Measurements from ENCODE around the gene FUT8.

Gene FUT8

DNA sequence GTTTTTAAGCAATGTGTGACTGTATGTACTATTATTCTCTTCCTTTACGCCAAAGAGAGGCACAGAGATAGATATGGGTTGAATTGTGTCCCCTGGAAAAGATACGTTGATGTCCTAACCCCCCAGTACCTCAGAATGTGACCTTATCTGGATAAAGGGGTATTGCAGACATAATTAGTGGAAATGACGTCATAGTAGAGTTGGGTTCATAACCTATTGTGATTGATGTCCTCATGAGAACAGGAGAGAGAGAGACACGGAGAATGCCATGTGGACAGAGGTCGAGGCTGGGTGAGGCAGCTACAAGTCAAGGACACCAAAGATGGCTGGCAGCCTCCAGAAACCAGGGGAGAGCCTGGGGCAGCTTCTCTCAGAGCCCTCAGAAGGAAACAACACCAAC lies 376.3 kb downstream of the FUT8 start:
- no peak for DNase-seq

DNA sequence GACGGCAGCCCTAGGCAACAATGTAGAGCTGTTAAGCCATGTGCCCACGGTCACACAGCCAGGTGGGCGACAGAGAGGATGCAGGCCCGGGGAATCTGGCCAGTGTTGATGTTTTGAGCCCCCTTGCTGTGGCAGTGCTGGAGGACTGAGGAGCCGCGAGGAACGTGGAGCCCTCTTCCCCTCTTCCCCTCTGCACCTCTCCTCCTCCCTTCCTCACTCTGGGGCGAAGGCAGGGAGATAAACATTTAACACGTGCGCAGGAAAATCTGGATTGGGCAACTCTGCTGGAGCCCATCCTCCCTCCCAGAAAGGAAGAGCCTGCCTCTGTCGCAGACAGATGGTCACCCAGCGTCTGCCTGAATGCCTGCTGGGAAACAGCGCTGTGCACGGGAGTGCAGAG lies 376.8 kb downstream of the FUT8 start:
- DNase-seq: no peak

DNA sequence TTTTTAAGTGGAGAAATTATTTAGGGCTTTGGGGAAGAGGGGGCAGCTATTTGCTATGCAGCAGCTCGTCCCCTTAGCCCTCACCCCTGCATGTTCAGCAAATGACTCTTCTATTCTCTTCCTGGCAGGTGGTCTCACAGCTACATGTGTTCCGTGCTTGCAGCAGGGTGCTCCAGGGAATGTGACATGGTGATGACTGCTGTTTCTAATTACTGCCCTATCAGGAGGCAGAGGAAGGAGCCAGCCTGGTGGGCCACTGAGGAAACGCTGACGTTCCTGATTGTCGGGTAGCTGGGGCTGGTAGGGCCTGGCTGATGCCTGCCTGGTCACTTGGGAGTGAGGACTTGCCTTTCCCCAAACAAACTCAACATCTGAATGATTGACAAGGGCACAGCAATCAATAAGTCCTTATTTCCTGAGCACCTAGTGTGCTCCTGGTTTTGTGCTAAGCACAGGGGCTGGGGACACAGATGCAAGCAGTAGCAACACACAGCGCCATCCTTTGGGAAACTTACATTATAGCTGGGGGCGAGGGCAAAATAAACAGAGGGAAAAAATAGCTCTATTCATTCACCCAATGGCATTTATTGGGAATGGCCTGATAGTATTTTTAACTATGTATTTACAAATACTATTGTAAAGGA lies 377.8 kb downstream of the FUT8 start:
- DNase-seq: no peak

DNA sequence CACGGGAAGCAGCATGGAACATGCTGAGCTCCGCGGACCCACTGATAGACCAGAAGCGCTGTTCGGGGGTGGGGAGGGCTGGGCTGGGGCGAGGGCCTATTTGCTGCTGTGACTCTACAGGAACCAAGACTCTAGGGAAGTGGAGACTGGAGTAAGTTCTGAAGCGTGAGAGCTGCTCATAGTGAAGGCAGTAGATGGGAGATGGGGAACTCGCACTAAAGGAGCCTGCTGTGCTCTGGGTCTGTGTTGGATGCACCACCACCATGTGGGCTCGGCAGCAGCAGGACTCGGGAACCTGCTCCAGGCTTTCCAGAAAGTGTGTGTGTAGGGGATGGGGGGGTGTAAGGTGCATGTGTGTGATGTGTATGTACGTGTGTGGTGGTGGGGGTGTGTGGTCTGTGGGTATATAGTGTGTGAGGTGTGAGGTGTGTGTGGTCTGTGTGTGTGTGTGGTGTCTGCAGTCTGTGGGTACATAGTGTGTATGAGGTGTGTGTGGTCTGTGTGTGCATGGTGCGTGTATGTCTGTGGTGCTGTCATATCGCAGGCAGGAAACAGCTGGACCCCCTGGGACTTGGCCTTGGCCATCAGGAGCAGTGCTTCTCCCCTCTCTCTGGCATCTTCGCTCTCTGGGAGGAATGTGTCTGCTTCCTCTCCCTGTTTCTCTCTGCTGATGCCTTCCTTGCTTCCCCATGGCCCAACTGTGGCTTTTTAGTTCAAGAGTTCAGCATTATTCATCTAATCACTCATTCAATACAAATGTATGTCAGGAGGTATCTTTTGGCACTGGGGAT lies 378.9 kb downstream of the FUT8 start:
- DNase-seq: peak; percentile 32

DNA sequence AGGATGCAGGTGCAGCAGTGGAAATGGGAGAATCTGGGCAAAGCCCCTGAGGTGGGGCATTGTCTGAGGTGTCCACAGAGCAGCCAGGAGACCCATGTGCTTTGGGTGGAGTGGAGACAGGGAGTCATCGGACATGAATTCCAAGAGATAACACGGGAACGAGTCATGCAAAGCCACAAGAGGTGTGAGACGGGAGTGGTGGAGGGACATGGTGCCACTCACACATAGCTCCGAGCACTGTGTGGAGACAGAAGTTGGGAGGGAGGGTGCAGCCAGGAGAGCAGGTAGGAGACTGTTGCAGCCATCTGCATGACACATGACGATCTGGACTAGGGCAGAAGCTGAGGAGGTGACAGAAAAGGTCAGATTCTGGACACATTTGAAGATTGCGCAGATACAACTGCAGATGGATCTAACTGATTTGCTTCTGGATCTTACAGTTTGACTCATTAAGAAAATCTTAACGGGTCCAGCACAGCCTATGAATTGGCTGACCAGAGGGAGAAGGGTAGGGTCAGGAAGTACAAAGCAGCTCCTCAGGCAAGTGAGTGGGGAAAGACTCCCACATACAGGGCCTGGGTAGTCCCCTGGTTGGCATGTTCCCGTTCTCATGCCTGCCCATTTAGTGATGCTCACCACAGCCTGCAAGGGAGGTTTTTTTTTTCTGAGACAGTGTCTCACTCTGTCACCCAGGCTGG lies 379.8 kb downstream of the FUT8 start:
- DNase-seq: no peak

Data from CD4-positive, alpha-beta T cell treated with Interleukin-12 subunit alpha and Interleukin-12 subunit beta, for 1 hour (primary cell).